Smooth muscle cell (in vitro differentiated cells): ENCODE measurements around the gene PPP1R9A. TPM values are rescaled to one million over a fixed set of nuclear protein-coding genes. Genes with fewer than 3 reads are reported as not detected.

ENCODE experiments used
- DNase-seq: peaks from one replicate; lab custom pipeline; 2025; ENCODE audit not compliant: unreplicated experiment; lab: John Stamatoyannopoulos, UW
- H2AFZ ChIP-seq: fragments of 200-600 bp; sonication (generic); 2 replicates; pipeline ENCODE4 v1.6.0; 2016; ENCODE audit warnings: antibody characterized with exemption, low read depth, mild to moderate bottlenecking
- H3F3A ChIP-seq: fragments of 200-600 bp; sonication (generic); 2 replicates; pipeline ENCODE4 v1.6.0; 2017; ENCODE audit warnings: antibody characterized with exemption, low read depth
- H3K27ac ChIP-seq: fragments of 200-600 bp; sonication (generic); 2 replicates; pipeline ENCODE4 v1.5.1; 2016; ENCODE audit warnings: low read depth, mild to moderate bottlenecking
- H3K27me3 ChIP-seq: fragments of 200-600 bp; sonication (generic); 2 replicates; pipeline ENCODE4 v1.6.1; 2016; ENCODE audit warnings: low read depth, mild to moderate bottlenecking
- H3K36me3 ChIP-seq: fragments of 200-600 bp; sonication (generic); 2 replicates; pipeline ENCODE4 v1.5.1; 2016; ENCODE audit warnings: low read depth
- H3K4me1 ChIP-seq: fragments of 200-600 bp; sonication (generic); 2 replicates; pipeline ENCODE4 v1.5.1; 2016; ENCODE audit warnings: low read depth
- H3K4me2 ChIP-seq: fragments of 200-600 bp; sonication (generic); 2 replicates; pipeline ENCODE4 v1.6.0; 2016; ENCODE audit warnings: mild to moderate bottlenecking
- H3K4me3 ChIP-seq: fragments of 200-600 bp; sonication (generic); 2 replicates; pipeline ENCODE4 v1.5.1; 2016; ENCODE audit warnings: mild to moderate bottlenecking
- H3K79me2 ChIP-seq: fragments of 200-600 bp; sonication (generic); 2 replicates; pipeline ENCODE4 v1.6.0; 2016; ENCODE audit warnings: low read depth, mild to moderate bottlenecking
- H3K9ac ChIP-seq: fragments of 200-600 bp; sonication (generic); 2 replicates; pipeline ENCODE4 v1.6.0; 2016; ENCODE audit warnings: low read depth
- H3K9me3 ChIP-seq: fragments of 200-600 bp; sonication (generic); replicated peaks from 2 replicates; pipeline ENCODE4 v1.5.1; 2016; ENCODE audit warnings: low read depth
- H4K20me1 ChIP-seq: fragments of 200-600 bp; sonication (generic); 2 replicates; pipeline ENCODE4 v1.6.0; 2016; ENCODE audit warnings: low read depth
- WGBS: methylation state at CpG from one replicate; pipeline ENCODE4 v1.1.7; 2016; ENCODE audit warnings: low lambda C conversion rate; 5-methylcytosine and 5-hydroxymethylcytosine counted together
- polyA plus RNA-seq: library from polyadenylated mRNA; unstranded; fragments of >200 nt; fragmentation: Nextera tagmentation; extraction: Ambion mirVana; gene quantifications from 2 replicates; pipeline ENCODE4 v1.2.1, GENCODE V29; 2016
- total RNA-seq: library from RNA; depleted of rRNA; stranded (reverse); fragments of >200 nt; gene quantifications from 2 replicates; pipeline ENCODE4 v1.2.3, GENCODE V29; 2014
- TF ChIP-seq, protein P1 (sequence below): fragments of 200-600 bp; sonication (generic); IDR thresholded peaks from 2 replicates; pipeline ENCODE4 v1.5.1; 2017; ENCODE audit warnings: borderline replicate concordance, mild to moderate bottlenecking, antibody characterized with exemption; ENCODE audit not compliant: insufficient read depth, poor library complexity, severe bottlenecking

Gene PPP1R9A
- total and polyA plus RNA-seq, 2 experiments from 2014 or later: 0.22 to 1.6 TPM

DNA sequence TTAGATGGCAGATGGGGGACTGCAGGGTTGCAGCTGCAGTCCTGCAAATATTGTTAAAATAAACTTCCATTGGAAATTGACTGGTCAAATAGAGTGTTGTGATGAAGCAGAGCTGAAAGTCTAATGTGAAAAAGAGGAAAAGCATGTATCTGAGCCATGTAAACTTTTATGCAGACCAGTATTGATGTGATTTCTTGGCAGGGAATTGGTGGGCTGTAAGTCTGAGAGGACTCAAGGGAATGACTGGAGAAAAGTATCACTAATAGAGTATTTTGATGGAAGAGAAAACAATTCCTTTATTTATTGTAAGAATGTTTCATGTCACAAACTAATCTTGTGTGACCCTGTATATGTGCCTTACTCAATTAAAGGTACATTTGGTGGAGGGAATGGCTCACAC lies 155.5 kb downstream of the PPP1R9A start:
- Histone ChIP-seq H3K79me2 (no peaks in the 10 kb centered on the region), H3K9me3 (no peaks in the 10 kb centered on the region), H3K27me3 (no peaks in the 10 kb centered on the region), H4K20me1 (no peaks in the 10 kb centered on the region), H3K4me3 (no peak overlapping the region), H3K4me2 (no peak overlapping the region), H3K4me1 (no peaks in the 10 kb centered on the region), H3K36me3 (no peaks in the 10 kb centered on the region), H3F3A (no peaks in the 10 kb centered on the region), H2AFZ (no peak overlapping the region), H3K27ac (no peak overlapping the region), H3K9ac (no peak overlapping the region)
- DNase-seq: no peak
- TF ChIP-seq, protein P1, sequence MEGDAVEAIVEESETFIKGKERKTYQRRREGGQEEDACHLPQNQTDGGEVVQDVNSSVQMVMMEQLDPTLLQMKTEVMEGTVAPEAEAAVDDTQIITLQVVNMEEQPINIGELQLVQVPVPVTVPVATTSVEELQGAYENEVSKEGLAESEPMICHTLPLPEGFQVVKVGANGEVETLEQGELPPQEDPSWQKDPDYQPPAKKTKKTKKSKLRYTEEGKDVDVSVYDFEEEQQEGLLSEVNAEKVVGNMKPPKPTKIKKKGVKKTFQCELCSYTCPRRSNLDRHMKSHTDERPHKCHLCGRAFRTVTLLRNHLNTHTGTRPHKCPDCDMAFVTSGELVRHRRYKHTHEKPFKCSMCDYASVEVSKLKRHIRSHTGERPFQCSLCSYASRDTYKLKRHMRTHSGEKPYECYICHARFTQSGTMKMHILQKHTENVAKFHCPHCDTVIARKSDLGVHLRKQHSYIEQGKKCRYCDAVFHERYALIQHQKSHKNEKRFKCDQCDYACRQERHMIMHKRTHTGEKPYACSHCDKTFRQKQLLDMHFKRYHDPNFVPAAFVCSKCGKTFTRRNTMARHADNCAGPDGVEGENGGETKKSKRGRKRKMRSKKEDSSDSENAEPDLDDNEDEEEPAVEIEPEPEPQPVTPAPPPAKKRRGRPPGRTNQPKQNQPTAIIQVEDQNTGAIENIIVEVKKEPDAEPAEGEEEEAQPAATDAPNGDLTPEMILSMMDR: no peak

DNA sequence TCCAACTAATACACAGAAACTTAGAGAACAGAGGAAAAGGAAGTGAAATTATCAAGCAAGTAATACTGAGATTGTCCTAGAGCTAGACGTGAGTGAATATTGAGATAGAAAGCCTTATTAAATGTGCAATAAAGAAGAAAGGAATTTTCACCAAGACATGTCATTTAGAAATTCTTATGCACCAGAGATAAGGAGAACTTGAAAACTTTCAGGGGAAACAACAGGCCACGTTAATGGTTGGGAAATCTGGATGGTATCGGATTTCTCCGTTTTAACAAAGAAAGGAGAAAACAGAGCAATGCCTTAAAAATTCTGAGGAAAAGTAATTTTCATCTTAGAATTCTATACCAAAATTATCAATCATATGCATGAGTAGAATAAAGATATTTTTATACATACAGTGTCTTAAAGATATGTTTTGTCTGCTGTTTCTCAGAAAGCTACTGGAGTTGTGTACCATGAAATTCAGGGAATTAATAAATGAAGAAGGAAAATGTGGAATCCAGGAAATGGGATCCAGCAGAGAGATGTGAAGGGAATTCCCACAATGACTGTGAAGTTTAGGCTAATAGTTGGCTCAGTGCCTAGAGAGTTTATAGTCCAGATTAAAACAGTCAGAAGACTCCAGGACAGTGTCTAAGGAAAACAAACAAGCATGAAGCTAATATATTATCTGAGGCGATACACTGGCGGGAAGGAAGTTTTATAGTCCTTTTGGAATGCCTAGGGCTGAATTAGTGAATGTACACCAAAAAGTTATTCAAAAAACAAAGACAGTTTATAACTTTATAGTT lies 159.5 kb downstream of the PPP1R9A start:
- Histone ChIP-seq H3K4me1 (no peaks in the 10 kb centered on the region), H3K4me3 (no peak overlapping the region), H3K9me3 (no peaks in the 10 kb centered on the region), H3K9ac (no peak overlapping the region), H2AFZ (peak overlapping the region; percentile 40), H3K27me3 (no peaks in the 10 kb centered on the region), H4K20me1 (no peaks in the 10 kb centered on the region), H3K36me3 (no peaks in the 10 kb centered on the region), H3K27ac (peak overlapping the region; percentile 78), H3K79me2 (no peaks in the 10 kb centered on the region), H3F3A (peaks cover 3% of the 10 kb centered on the region), H3K4me2 (peak overlapping the region; percentile 30)
- TF ChIP-seq, protein P1: no peak
- no peak for DNase-seq
- 21% methylated on average over 6 of the region's 6 CpGs for WGBS

DNA sequence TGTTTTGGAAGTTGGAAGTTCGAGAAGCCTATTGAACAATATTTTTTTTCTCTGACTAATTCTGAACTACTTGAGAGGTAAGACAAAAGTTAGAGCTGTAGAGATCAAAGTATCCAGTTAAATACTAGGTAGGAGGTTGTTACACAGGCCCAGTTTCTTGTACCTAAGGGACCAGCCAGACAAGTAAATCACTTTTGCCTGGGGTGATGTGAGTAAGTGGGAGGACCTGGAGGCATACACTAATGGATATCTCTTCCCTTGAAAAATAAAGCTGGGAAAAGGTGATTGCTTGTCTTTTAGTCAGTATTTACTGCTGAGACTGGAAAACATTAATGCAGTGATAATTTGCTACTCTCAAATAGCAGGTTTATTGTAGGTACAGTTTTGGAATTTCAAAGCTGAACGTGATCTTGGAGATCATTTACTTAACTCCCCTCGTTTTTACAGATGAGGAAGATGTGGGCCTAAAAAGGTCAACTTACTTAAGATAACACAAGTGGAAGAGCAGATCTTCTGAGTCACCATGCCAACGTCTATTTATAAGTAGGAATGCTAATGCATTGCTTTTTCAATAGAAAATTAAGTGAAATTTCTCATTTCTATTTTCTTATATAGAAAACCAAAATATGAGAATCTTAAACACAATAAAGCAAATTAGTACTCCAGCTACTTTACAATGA lies 181.3 kb downstream of the PPP1R9A start:
- TF ChIP-seq, protein P1: no peak
- H3K9me3 ChIP-seq: no peaks in the 10 kb centered on the region
- H3K4me3 ChIP-seq: no peak overlapping the region
- no peak for DNase-seq
- H3K36me3 ChIP-seq: no peaks in the 10 kb centered on the region
- peak overlapping the region; percentile 25 for H3K27ac ChIP-seq
- H2AFZ ChIP-seq: no peak overlapping the region
- no peak overlapping the region for H3K4me2 ChIP-seq
- H3K9ac ChIP-seq: no peak overlapping the region
- H4K20me1 ChIP-seq: no peaks in the 10 kb centered on the region
- no peaks in the 10 kb centered on the region for H3F3A ChIP-seq
- peaks cover 15% of the 10 kb centered on the region for H3K4me1 ChIP-seq
- WGBS: 26% methylated on average over 4 of the region's 4 CpGs
- no peaks in the 10 kb centered on the region for H3K79me2 ChIP-seq
- H3K27me3 ChIP-seq: no peaks in the 10 kb centered on the region
